GM12878 (cell line): ENCODE data around the gene RASL10A. TPM values are rescaled to one million over a fixed set of nuclear protein-coding genes. Genes with fewer than 3 reads are reported as not detected.

Source experiments
- MTA2 ChIP-seq: fragments of 450-650 bp; IDR thresholded peaks from 2 replicates; pipeline ENCODE4 v1.6.1; 2016; ENCODE audit warnings: low read depth, mild to moderate bottlenecking, moderate library complexity
- MTA3 ChIP-seq: IDR thresholded peaks from 2 replicates; pipeline ENCODE4 v1.6.1; 2012; ENCODE audit warnings: low read length, inconsistent platforms, borderline replicate concordance
- REST ChIP-seq: IDR thresholded peaks from 2 replicates; pipeline ENCODE4 v1.6.1; 2012; ENCODE audit warnings: mild to moderate bottlenecking, low read depth, low read length
- TCF12 ChIP-seq: IDR thresholded peaks from 2 replicates; pipeline ENCODE4 v1.6.1; 2011; ENCODE audit warnings: low read depth, mild to moderate bottlenecking, low read length
- ZBTB40 ChIP-seq: fragments of 450-650 bp; IDR thresholded peaks from 2 replicates; pipeline ENCODE4 v1.6.1; 2016; ENCODE audit warnings: mild to moderate bottlenecking, moderate library complexity, borderline replicate concordance
- ZNF622 ChIP-seq: fragments of 450-650 bp; IDR thresholded peaks from 2 replicates; pipeline ENCODE4 v1.6.1; 2017; ENCODE audit warnings: mild to moderate bottlenecking, inconsistent platforms
- polyA plus RNA-seq, 11 experiments: library from polyadenylated mRNA; depleted of rRNA in 4 of 11; unstranded in 6 of 11; stranded (reverse) in 5 of 11; fragments of >200 nt; fragmentation: Nextera tagmentation in 4 of 11; fragmentation: Illumina TruSeq in 1 of 11; extraction: Ambion mirVana in 4 of 11; extraction: Trizol in 1 of 11; gene quantifications; 1 replicate in 1 of 11; 2 replicates in 10 of 11; pipeline versions ENCODE4 v1.2.1 to v1.2.3, GENCODE V29; 2011 to 2016; ENCODE audit warnings: inconsistent platforms in 2 of 11, missing spikeins in 2 of 11, low read depth in 1 of 11
- total RNA-seq, 4 experiments: library from RNA; depleted of rRNA in 3 of 4; stranded (reverse); fragments of >200 nt in 3 of 4; fragmentation: Illumina TruSeq in 1 of 4; extraction: Trizol in 1 of 4; gene quantifications; 2 replicates each; pipeline versions ENCODE4 v1.2.1 to v1.2.3, GENCODE V29; 2013 to 2021
- TF ChIP-seq, protein P1 (sequence below): IDR thresholded peaks from 2 replicates; pipeline ENCODE4 v1.6.1; 2011; ENCODE audit warnings: borderline replicate concordance, low read depth, mild to moderate bottlenecking, moderate library complexity, low read length; ENCODE audit not compliant: insufficient read depth, poor library complexity, severe bottlenecking

The RASL10A gene
- total and polyA plus RNA-seq, 10 of the 15 experiments (the other 5 are each of a cell fraction or from before 2014, with no cell fraction given): 0.12 to 0.46 (median 0.21) TPM; not detected in 6

DNA sequence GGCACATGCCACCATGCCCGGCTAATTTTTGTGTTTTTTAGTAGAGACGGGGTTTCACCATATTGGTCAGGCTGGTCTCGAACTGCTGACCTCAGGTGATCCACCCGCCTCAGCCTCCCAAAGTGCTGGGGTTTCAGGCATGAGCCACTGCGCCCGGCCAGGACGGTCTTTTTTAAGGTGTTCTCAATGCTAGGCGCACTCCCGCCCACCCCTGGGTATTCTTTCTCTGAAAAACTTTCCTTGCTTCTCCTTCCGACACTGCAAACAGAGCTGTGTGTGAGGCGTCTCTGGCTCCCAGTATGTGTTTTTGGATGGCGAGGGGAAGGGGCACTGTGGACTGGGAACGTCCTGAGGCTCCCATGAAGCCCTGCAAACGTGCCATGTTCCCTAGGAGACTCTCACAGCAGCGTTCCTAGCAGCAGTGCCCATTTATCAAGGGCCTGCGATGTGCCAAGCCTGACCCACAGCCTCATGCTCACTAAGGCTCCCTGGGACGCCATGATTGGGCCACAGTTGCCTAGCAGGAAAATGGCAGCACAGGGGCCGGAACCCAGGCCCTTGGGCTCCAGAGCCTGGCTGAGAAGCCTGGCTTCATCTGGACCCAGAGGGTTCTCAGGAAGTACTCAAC lies 2.4 kb upstream of the RASL10A start (continued):
- TF ChIP-seq ZBTB40 (no peak), MTA2 (no peak), MTA3 (no peak), TCF12 (no peak), ZNF622 (no peak), REST (no peak)
- TF ChIP-seq, protein P1, sequence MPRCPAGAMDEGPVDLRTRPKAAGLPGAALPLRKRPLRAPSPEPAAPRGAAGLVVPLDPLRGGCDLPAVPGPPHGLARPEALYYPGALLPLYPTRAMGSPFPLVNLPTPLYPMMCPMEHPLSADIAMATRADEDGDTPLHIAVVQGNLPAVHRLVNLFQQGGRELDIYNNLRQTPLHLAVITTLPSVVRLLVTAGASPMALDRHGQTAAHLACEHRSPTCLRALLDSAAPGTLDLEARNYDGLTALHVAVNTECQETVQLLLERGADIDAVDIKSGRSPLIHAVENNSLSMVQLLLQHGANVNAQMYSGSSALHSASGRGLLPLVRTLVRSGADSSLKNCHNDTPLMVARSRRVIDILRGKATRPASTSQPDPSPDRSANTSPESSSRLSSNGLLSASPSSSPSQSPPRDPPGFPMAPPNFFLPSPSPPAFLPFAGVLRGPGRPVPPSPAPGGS: no peak
